CD4-positive, alpha-beta memory T cell (primary cell): Measurements from ENCODE around the gene ATF7. TPM values are rescaled to one million over a fixed set of nuclear protein-coding genes. Genes with fewer than 3 reads are reported as not detected.

Experiments used
- CTCF ChIA-PET: fragments of 350-600 bp; sonication (Branson Sonifier 250); formaldehyde crosslinking; loops from one replicate; lab custom pipeline; 2021; ENCODE audit warnings: inconsistent platforms; ENCODE audit not compliant: partially characterized antibody; lab: Charles Lee
- POLR2A ChIA-PET: fragments of 350-600 bp; sonication (Branson Sonifier 250); formaldehyde crosslinking; loops from one replicate; lab custom pipeline; 2021; ENCODE audit not compliant: partially characterized antibody; lab: Charles Lee
- DNase-seq, 5 donors: peaks; one replicate each; pipeline versions ENCODE4 v3.0.0 to v3.0.0-alpha.2; 2020 to 2022; ENCODE audit warnings: mixed read lengths in 1 of 5
- H3K27ac ChIP-seq: one replicate; pipeline ENCODE4 v1.7.0; 2013; ENCODE audit warnings: low read depth, low read length
- H3K27me3 ChIP-seq: 2 replicates; pipeline ENCODE4 v1.7.0; 2013; ENCODE audit warnings: mild to moderate bottlenecking, low read length, moderate library complexity; ENCODE audit not compliant: insufficient read depth
- H3K36me3 ChIP-seq: 2 replicates; pipeline ENCODE4 v1.7.0; 2013; ENCODE audit warnings: mild to moderate bottlenecking, low read length, moderate library complexity; ENCODE audit not compliant: insufficient read depth
- H3K4me1 ChIP-seq: 2 replicates; pipeline ENCODE4 v1.7.0; 2013; ENCODE audit warnings: mild to moderate bottlenecking, low read length, moderate library complexity; ENCODE audit not compliant: insufficient read depth
- H3K4me3 ChIP-seq, 2 donors: one replicate each; pipeline ENCODE4 v1.7.0; 2013; ENCODE audit warnings: low read length in 2 of 2, mild to moderate bottlenecking in 1 of 2
- H3K9me3 ChIP-seq, 2 donors: one replicate each; pipeline ENCODE4 v1.7.0; 2013; ENCODE audit warnings: low read length in 2 of 2, control low read depth in 1 of 2; ENCODE audit not compliant: control insufficient read depth in 1 of 2
- H3K27ac Mint-ChIP-seq, 7 donors: one replicate each; pipeline ENCODE4 v1.8.0; 2020 to 2021; ENCODE audit warnings: mixed read lengths in 7 of 7, mild to moderate bottlenecking in 6 of 7, inconsistent platforms in 3 of 7, moderate library complexity in 3 of 7
- H3K27me3 Mint-ChIP-seq, 2 donors: one replicate each; pipeline ENCODE4 v1.8.0; 2020 to 2021; ENCODE audit warnings: mixed read lengths in 2 of 2
- H3K36me3 Mint-ChIP-seq, 2 donors: one replicate each; pipeline ENCODE4 v1.8.0; 2020 to 2021; ENCODE audit warnings: mixed read lengths in 2 of 2, inconsistent platforms in 1 of 2, mild to moderate bottlenecking in 1 of 2
- H3K4me1 Mint-ChIP-seq, 4 donors: one replicate each; pipeline ENCODE4 v1.8.0; 2020 to 2021; ENCODE audit warnings: mixed read lengths in 4 of 4, mild to moderate bottlenecking in 1 of 4
- H3K4me3 Mint-ChIP-seq, 8 donors: one replicate each; pipeline ENCODE4 v1.8.0; 2020 to 2021; ENCODE audit warnings: mixed read lengths in 8 of 8, mild to moderate bottlenecking in 7 of 8, moderate library complexity in 6 of 8, inconsistent platforms in 3 of 8
- H3K9me3 Mint-ChIP-seq, 8 donors: one replicate each; pipeline ENCODE4 v1.8.0; 2020 to 2021; ENCODE audit warnings: mixed read lengths in 8 of 8, mild to moderate bottlenecking in 5 of 8, inconsistent platforms in 3 of 8, moderate library complexity in 1 of 8
- intact Hi-C: fragments of 100-400 bp; cut with micrococcal nuclease; formaldehyde crosslinking; loops from one replicate; pipeline ENCODE4 v1.15.1; 2023
- polyA plus RNA-seq, 2 donors: library from polyadenylated mRNA; unstranded; fragments of 300-500 nt; fragmentation: Illumina TruSeq; gene quantifications; one replicate each; pipeline ENCODE4 v1.2.3, GENCODE V29; 2021
- total RNA-seq, 2 experiments: library from RNA; stranded (reverse); gene quantifications; one replicate each; pipeline ENCODE4 v1.2.3, GENCODE V29; 2021

Gene ATF7
- total and polyA plus RNA-seq, 4 experiments from 2014 or later = 16.3 to 35.8 (median 21.6) TPM

DNA sequence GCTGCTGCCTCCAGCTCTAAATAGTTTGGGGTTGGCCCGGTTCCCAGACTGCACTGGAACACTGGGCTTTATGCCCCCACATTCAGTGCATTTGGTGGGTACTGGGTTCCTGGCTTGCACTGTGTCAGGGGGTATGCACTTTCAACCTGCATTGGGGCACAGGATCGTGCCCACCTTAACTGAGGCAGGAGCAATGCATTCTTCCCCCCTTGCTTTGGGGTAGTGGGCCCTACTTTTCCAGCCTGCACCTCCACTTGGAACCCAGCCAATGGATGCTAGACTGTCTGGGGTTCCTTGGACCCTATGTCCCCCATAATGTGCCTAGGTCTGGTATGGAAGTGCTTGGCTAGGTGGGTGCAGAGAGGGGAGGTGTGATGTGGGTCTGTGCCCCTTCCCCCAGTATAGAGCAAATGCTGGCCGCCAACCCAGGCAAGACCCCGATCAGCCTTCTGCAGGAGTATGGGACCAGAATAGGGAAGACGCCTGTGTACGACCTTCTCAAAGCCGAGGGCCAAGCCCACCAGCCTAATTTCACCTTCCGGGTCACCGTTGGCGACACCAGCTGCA is 124.5 kb downstream of the ATF7 start:
- H3K9me3 Mint-ChIP-seq = peaks cover 0 to 4% (median 0%) of the 10 kb centered on the region in 8 donors
- peak overlapping the region; percentile 89 to 98 (median 92) for H3K4me3 Mint-ChIP-seq
- Histone ChIP-seq H3K36me3 (no peaks in the 10 kb centered on the region), H3K27me3 (no peaks in the 10 kb centered on the region), H3K4me3 (peak overlapping the region; percentile 24 to 79), H3K4me1 (peaks cover 41% of the 10 kb centered on the region), H3K27ac (peak overlapping the region; percentile 98), H3K9me3 (no peaks in the 10 kb centered on the region)
- intact Hi-C loops = loop anchor here (1.0 to 2.0 kb wide), 7 partner anchors 8 to 495 kb away; partner anchors contain the start of genes AAAS, ATF7, CSAD and EIF4B
- peak overlapping the region; percentile 92 to 100 (median 99) for H3K27ac Mint-ChIP-seq
- peak in 1 of 5 donors; percentile 52 for DNase-seq
- peaks cover 3 to 24% of the 10 kb centered on the region in 2 donors for H3K36me3 Mint-ChIP-seq
- peaks cover 17 to 57% (median 40%) of the 10 kb centered on the region in 4 donors for H3K4me1 Mint-ChIP-seq
- H3K27me3 Mint-ChIP-seq = no peaks in the 10 kb centered on the region
- ChIA-PET POLR2A (interaction anchor here (0.9 to 7.2 kb wide), 35 partner anchors 8 to 857 kb away, joined by 3 to 75 read pairs (median 8); partner anchors contain the start of genes AAAS, ATP5MC2, CALCOCO1 and CSAD), CTCF (interaction anchor here (0.7 to 2.1 kb wide), 8 partner anchors 9 to 183 kb away, joined by 3 to 10 read pairs (median 6); no protein-coding TSS in a partner anchor)

DNA sequence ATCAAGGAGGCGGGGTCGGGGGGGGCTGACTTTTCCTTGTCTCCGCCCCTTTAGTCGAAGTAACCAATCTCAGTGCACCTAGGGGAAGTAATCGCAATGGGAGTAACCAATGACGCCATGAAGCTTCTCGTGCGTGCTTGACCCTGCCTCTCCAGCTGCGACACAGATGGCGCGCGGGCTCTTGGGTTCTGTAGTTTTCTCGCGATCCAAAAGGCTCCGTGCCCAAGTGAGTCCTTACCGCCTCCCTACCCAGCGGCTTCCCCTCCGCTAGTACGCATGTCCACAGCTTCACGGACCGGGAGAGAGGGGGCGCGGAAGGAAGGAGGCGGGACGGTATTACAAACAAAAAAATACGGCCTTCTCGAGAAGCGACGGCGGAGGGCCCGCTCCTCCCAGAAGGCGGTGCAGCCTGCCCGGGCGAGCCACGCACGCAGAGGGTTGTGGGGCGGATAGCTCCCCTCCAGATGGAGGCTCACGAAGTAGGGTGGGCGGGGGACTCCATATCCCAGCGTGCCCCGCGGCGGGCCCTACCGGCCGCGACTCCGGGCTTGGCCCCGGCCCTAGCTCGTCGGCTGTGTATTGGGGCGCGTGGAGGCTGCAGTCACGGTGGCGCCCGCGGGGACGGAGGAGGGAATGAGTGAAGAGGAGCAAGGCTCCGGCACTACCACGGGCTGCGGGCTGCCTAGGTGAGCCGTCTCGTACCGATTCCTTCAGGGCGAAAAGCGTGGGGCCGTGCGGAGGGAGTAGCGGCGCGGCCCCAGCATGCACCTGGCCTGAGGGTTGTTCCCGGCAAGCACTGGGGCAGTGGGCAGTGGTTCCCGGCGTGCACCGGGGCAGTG is 125.2 kb downstream of the ATF7 start, which contains the start of gene TARBP2:
Gene TARBP2 (plus strand): TSS at position 508 of the 839 bp plus-strand sequence. CDS start 126 bp downstream, at position 634.
- Mint-ChIP-seq H3K9me3 (peaks cover 0 to 4% (median 0%) of the 10 kb centered on the region in 8 donors), H3K36me3 (peaks cover 3 to 21% of the 10 kb centered on the region in 2 donors), H3K27ac (peak within 1 kb of the TSS; percentile 92 to 100 (median 99)), H3K4me1 (peaks cover 17 to 63% (median 45%) of the 10 kb centered on the region in 4 donors), H3K27me3 (no peaks in the 10 kb centered on the region), H3K4me3 (peak within 1 kb of the TSS; percentile 89 to 98 (median 92))
- intact Hi-C loops = loop anchor here (1.0 to 2.0 kb wide), 10 partner anchors 8 to 495 kb away; partner anchors contain the start of genes AAAS, ATF7, CSAD and EIF4B
- peak; percentile 98 to 99 (median 99) for DNase-seq
- H3K9me3 ChIP-seq = no peaks in the 10 kb centered on the region
- POLR2A ChIA-PET = interaction anchor here (0.6 to 7.2 kb wide), 45 partner anchors 9 to 858 kb away, joined by 3 to 75 read pairs (median 5); partner anchors contain the start of genes AAAS, ATF7, ATP5MC2 and CALCOCO1
- H3K27me3 ChIP-seq = no peaks in the 10 kb centered on the region
- CTCF ChIA-PET = interaction anchor here (0.7 to 2.1 kb wide), 12 partner anchors 8 to 182 kb away, joined by 3 to 10 read pairs (median 6); partner anchors contain the start of gene AAAS
- H3K4me3 ChIP-seq = peak within 1 kb of the TSS; percentile 79 to 91
- no peaks in the 10 kb centered on the region for H3K36me3 ChIP-seq
- H3K4me1 ChIP-seq = peaks cover 41% of the 10 kb centered on the region
- peak within 1 kb of the TSS; percentile 98 for H3K27ac ChIP-seq

DNA sequence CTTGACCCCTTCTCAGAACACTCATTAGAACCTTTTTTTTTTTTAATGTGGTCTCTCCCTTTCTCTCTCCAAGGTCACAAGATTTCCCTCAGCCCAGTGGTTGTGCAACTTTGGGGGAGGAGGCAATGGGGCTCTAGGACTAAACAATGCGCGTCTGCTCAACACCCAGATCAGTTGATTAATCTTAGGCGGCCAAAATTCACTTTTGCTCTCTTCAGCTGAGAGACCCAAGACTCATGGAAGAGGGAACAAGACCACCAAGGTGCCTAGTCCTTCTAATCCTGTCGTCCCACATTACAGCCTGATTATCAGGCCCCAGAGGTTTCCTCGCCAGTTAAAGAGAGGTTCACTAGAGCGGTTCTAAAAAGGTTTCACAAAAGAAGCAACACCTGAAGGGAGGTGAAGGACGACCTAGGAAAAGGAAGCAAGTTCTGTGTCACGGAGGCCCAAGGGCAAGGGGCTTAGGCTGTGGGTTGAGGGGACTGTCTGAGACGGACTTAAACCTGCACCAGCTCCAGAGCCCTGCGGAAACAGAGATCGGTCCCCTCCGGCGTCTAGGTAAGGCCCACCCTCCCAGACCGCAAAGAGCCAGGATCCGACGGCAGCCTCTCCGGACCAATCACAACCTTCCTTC is 125.9 kb downstream of the ATF7 start:
- H3K4me3 ChIP-seq = peak overlapping the region; percentile 79 to 91
- H3K9me3 ChIP-seq = no peaks in the 10 kb centered on the region
- H3K36me3 Mint-ChIP-seq = peaks cover 0 to 14% of the 10 kb centered on the region in 2 donors
- peaks cover 17 to 67% (median 46%) of the 10 kb centered on the region in 4 donors for H3K4me1 Mint-ChIP-seq
- DNase-seq = peak in 1 of 5 donors; percentile 66
- ChIA-PET CTCF (interaction anchor here (0.7 to 2.1 kb wide), 11 partner anchors 9 to 179 kb away, joined by 3 to 10 read pairs (median 6); partner anchors contain the start of gene AAAS), POLR2A (interaction anchor here (1.0 to 7.2 kb wide), 38 partner anchors 9 to 780 kb away, joined by 3 to 75 read pairs (median 7); partner anchors contain the start of genes AAAS, ATF7, ATP5MC2 and CALCOCO1)
- no peaks in the 10 kb centered on the region for H3K36me3 ChIP-seq
- peaks cover 0 to 4% (median 0%) of the 10 kb centered on the region in 8 donors for H3K9me3 Mint-ChIP-seq
- no peaks in the 10 kb centered on the region for H3K27me3 Mint-ChIP-seq
- intact Hi-C loops = loop anchor here (1.0 to 2.0 kb wide), 5 partner anchors 48 to 319 kb away; partner anchors contain the start of genes CSAD, PCBP2, PRR13 and ZNF740
- peak overlapping the region; percentile 98 for H3K27ac ChIP-seq
- peaks cover 41% of the 10 kb centered on the region for H3K4me1 ChIP-seq
- H3K4me3 Mint-ChIP-seq = peak overlapping the region; percentile 89 to 98 (median 92)
- peak overlapping the region; percentile 92 to 100 (median 99) for H3K27ac Mint-ChIP-seq
- H3K27me3 ChIP-seq = no peaks in the 10 kb centered on the region

DNA sequence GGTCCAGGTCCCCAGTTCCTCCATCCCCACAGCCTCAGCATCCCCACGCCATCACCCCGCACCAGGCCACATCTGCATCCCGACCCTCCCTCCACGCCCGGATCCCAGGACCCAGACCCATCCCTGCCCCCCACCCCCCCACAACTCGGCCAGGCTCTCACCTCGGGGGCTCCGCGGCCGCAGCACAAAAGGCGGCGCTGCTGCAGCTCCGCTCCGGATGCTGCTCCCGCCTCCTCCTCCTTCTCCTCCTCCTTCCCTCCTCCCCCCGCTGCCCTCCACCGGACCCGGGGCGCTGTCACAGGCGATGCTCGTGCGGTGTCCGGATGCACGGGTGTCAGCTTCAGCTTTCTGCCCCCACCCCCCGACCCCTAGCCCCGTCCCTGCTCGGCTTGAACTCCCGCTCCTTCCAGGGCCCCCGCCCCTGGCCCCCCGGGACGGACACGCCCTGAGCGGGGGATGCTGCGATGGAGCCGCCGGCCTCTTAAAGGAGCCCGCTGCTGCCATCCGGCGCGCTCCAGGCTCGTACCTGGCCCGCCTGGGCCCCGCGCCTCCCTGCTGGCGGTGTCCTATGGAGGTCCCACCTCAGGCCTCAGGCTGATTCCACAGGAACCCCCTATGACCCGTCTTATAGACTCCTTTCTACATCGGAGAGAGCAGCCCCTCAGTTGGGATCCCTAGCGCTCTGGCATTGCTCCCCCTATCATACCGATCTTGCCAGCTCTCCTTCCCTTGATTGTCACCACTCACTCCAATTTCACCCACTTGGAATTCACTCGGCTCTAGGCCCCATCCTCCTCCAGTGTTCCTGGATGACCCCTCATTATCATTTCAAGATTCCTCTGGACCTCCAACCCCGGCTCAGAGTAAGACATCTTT is 126.7 kb downstream of the ATF7 start, which contains the start of gene MAP3K12:
Gene MAP3K12 (minus strand): TSS at position 193 of the 876 bp plus-strand sequence. CDS start 12,067 bp downstream, outside the sequence.
- H3K4me1 ChIP-seq = peaks cover 43% of the 10 kb centered on the region
- Mint-ChIP-seq H3K9me3 (peaks cover 0 to 4% (median 0%) of the 10 kb centered on the region in 8 donors), H3K27me3 (no peaks in the 10 kb centered on the region), H3K4me3 (peak within 1 kb of the TSS; percentile 91 to 98 (median 92)), H3K27ac (peak within 1 kb of the TSS; percentile 92 to 100 (median 99)), H3K36me3 (peaks cover 0 to 10% of the 10 kb centered on the region in 2 donors), H3K4me1 (peaks cover 16 to 64% (median 44%) of the 10 kb centered on the region in 4 donors)
- peak within 1 kb of the TSS; percentile 98 for H3K27ac ChIP-seq
- ChIA-PET POLR2A (interaction anchor here (0.7 to 7.2 kb wide), 21 partner anchors 9 to 493 kb away, joined by 3 to 75 read pairs (median 19); partner anchors contain the start of genes AAAS, ATF7, ATP5MC2 and CSAD), CTCF (interaction anchor here (0.7 to 1.9 kb wide), 4 partner anchors 9 to 175 kb away, joined by 3 to 7 read pairs (median 4); no protein-coding TSS in a partner anchor)
- peak; percentile 56 to 74 (median 61) for DNase-seq
- intact Hi-C loops = loop anchor here (1.0 to 2.0 kb wide), 5 partner anchors 47 to 319 kb away; partner anchors contain the start of genes CSAD, PCBP2, PRR13 and ZNF740
- H3K27me3 ChIP-seq = no peaks in the 10 kb centered on the region
- no peaks in the 10 kb centered on the region for H3K36me3 ChIP-seq
- peak within 1 kb of the TSS; percentile 79 to 91 for H3K4me3 ChIP-seq
- no peaks in the 10 kb centered on the region for H3K9me3 ChIP-seq

GRCh38 chr12:53498235-53498630 is 127.9 kb downstream of the ATF7 start:
- H3K4me3 ChIP-seq = peak overlapping the region; percentile 36 to 79
- Mint-ChIP-seq H3K27ac (peak overlapping the region; percentile 83 to 97 (median 93)), H3K9me3 (no peaks in the 10 kb centered on the region), H3K4me1 (peaks cover 24 to 77% (median 54%) of the 10 kb centered on the region in 4 donors), H3K36me3 (peaks cover 0 to 4% of the 10 kb centered on the region in 2 donors), H3K27me3 (no peaks in the 10 kb centered on the region), H3K4me3 (peak overlapping the region; percentile 82 to 93 (median 92))
- H3K27ac ChIP-seq = no peak overlapping the region
- intact Hi-C loops = no loop called here
- no peaks in the 10 kb centered on the region for H3K36me3 ChIP-seq
- peaks cover 56% of the 10 kb centered on the region for H3K4me1 ChIP-seq
- ChIA-PET CTCF (interaction anchor here (0.6 to 1.4 kb wide), 3 partner anchors 12 to 177 kb away, joined by 3 to 5 read pairs (median 3); partner anchors contain the start of gene AAAS), POLR2A (interaction anchor here (0.6 to 7.2 kb wide), 10 partner anchors 8 to 424 kb away, joined by 3 to 75 read pairs (median 40); partner anchors contain the start of genes AAAS, PRR13 and SP1)
- H3K9me3 ChIP-seq = no peaks in the 10 kb centered on the region
- no peak for DNase-seq
- H3K27me3 ChIP-seq = no peaks in the 10 kb centered on the region
